Mesothelial cell of epicardium (in vitro differentiated cells): Measurements from ENCODE around the gene GNAO1. TPM values are rescaled to one million over a fixed set of nuclear protein-coding genes. Genes with fewer than 3 reads are reported as not detected.

ENCODE experiments used
- DNase-seq, 2 experiments: peaks; one replicate each; pipeline ENCODE4 v3.0.0; 2021; ENCODE audit warnings: low spot score in 2 of 2; ENCODE audit not compliant: unreplicated experiment in 2 of 2
- H3K27ac Mint-ChIP-seq: 2 replicates; pipeline ENCODE4 v1.8.0; 2021; ENCODE audit warnings: mixed read lengths
- H3K27me3 Mint-ChIP-seq: 2 replicates; pipeline ENCODE4 v1.8.0; 2021; ENCODE audit warnings: low read depth, mixed read lengths
- H3K36me3 Mint-ChIP-seq: 2 replicates; pipeline ENCODE4 v1.8.0; 2021; ENCODE audit warnings: mixed read lengths
- H3K4me1 Mint-ChIP-seq: 2 replicates; pipeline ENCODE4 v1.8.0; 2021; ENCODE audit warnings: mixed read lengths
- H3K4me3 Mint-ChIP-seq: 2 replicates; pipeline ENCODE4 v1.8.0; 2021; ENCODE audit warnings: mild to moderate bottlenecking, moderate library complexity, mixed read lengths
- H3K9me3 Mint-ChIP-seq: 2 replicates; pipeline ENCODE4 v1.8.0; 2021; ENCODE audit warnings: mixed read lengths
- CTCF ChIP-seq: fragments of 200-600 bp; sonication (generic); IDR thresholded peaks from one replicate; pipeline ENCODE4 v1.5.0; 2021; ENCODE audit warnings: antibody characterized with exemption; ENCODE audit not compliant: unreplicated experiment
- total RNA-seq: library from RNA; stranded (reverse); gene quantifications from 3 replicates; pipeline ENCODE4 v1.2.1, GENCODE V29; 2021

GNAO1 gene
- total RNA-seq, 1 donor from 2014 or later, result 3.3 TPM

- H3K4me1 Mint-ChIP-seq, result peaks cover 11% of the 10 kb centered on the region
- no peaks in the 10 kb centered on the region for H3K27me3 Mint-ChIP-seq
- H3K4me3 Mint-ChIP-seq, result no peak overlapping the region
- DNase-seq, result no peak
- H3K27ac Mint-ChIP-seq, result no peak overlapping the region
- no peaks in the 10 kb centered on the region for H3K9me3 Mint-ChIP-seq
- TF ChIP-seq CTCF, result no peak
- peaks cover 18% of the 10 kb centered on the region for H3K36me3 Mint-ChIP-seq
Observed at GRCh38 chr16:56362706-56363105, 171.4 kb downstream of the GNAO1 start.

- Mint-ChIP-seq H3K9me3 (no peaks in the 10 kb centered on the region), H3K36me3 (peaks cover 19% of the 10 kb centered on the region), H3K27me3 (no peaks in the 10 kb centered on the region), H3K4me1 (peaks cover 8% of the 10 kb centered on the region), H3K4me3 (no peak overlapping the region), H3K27ac (no peak overlapping the region)
- TF ChIP-seq CTCF, result no peak
- no peak for DNase-seq
Observed at GRCh38 chr16:56363181-56363716, 172.0 kb downstream of the GNAO1 start.

- Mint-ChIP-seq H3K36me3 (peaks cover 26% of the 10 kb centered on the region), H3K4me1 (peaks cover 5% of the 10 kb centered on the region), H3K27ac (no peak overlapping the region), H3K27me3 (no peaks in the 10 kb centered on the region), H3K9me3 (no peaks in the 10 kb centered on the region), H3K4me3 (no peak overlapping the region)
- DNase-seq, result no peak
- TF ChIP-seq CTCF, result no peak
Observed at GRCh38 chr16:56363781-56364565, 172.7 kb downstream of the GNAO1 start.

GRCh38 chr16:56364865-56365264 is 173.6 kb downstream of the GNAO1 start:
- no peaks in the 10 kb centered on the region for H3K27me3 Mint-ChIP-seq
- peaks cover 28% of the 10 kb centered on the region for H3K36me3 Mint-ChIP-seq
- TF ChIP-seq CTCF, result no peak
- H3K27ac Mint-ChIP-seq, result no peak overlapping the region
- no peaks in the 10 kb centered on the region for H3K9me3 Mint-ChIP-seq
- H3K4me1 Mint-ChIP-seq, result no peaks in the 10 kb centered on the region
- DNase-seq, result no peak
- H3K4me3 Mint-ChIP-seq, result no peak overlapping the region

GRCh38 chr16:56365552-56365951 is 174.3 kb downstream of the GNAO1 start:
- DNase-seq, result no peak
- no peaks in the 10 kb centered on the region for H3K27me3 Mint-ChIP-seq
- H3K36me3 Mint-ChIP-seq, result peaks cover 26% of the 10 kb centered on the region
- no peak overlapping the region for H3K27ac Mint-ChIP-seq
- no peak for TF ChIP-seq CTCF
- no peak overlapping the region for H3K4me3 Mint-ChIP-seq
- H3K9me3 Mint-ChIP-seq, result no peaks in the 10 kb centered on the region
- peaks cover 3% of the 10 kb centered on the region for H3K4me1 Mint-ChIP-seq
